ENCODE data around the gene SPAG8. TPM values are rescaled to one million over a fixed set of nuclear protein-coding genes. Genes with fewer than 3 reads are reported as not detected.
A peak's percentile ranks its signal among the peaks of the same experiment; 100 is the strongest.

The SPAG8 gene
- total and polyA plus RNA-seq, 2 experiments from 2014 or later: 0.97 to 1.2 TPM

DNA sequence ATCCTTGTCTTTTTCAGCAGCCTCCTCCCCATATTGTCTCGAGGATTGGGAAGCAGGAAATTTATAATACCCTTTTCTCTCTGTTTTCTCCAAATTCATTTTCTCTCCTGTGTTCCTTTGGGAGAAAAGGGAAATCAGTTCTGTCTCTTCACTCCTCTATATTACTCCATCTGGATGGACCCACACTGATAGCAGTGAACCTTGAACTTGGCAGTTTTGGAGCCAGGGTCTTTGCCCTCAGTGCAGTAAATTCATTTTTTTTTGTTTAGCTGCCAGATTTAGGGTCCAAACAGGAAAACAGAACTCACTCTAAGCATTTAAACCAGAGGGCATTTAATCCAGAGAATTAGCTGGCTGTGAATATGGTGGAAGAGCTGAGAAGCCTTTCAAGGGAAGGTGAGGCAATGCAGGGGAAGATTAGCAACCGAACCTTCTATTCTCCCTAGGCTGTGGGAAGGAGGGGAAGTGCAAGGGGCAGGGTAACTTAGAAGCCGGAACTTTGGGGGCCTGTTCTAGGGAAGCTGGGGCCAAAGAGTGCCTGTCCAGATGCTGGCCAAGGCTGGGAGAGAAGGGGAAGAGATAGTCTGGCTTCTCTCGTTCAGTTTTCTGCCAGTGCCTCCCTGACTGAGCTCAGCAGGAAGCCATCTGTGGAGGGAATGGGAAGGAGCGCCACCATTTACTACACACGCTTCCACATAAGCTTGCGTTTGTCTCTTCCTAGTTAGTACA lies 37.0 kb downstream of the SPAG8 start:
- peaks cover 21% of the 10 kb centered on the region for H3K27me3 ChIP-seq (replicated peaks; ENCODE audit: insufficient read depth)
- H3K4me2 ChIP-seq (ENCODE audit: unreplicated experiment): no peak overlapping the region
- no peak overlapping the region for H3K9ac ChIP-seq
- H2AFZ ChIP-seq: no peak overlapping the region
- peaks cover 7% of the 10 kb centered on the region for H3K4me1 ChIP-seq (ENCODE audit: insufficient read depth)
- WGBS, 2 experiments (ENCODE audit: low coverage in 1 of 2, low lambda C conversion rate in 2 of 2, missing lambda C conversion rate in 2 of 2): 77 to 79% methylated on average over 7 of the region's 7 CpGs
- in situ Hi-C loops (cut with MboI): no loop called here
- no peak for DNase-seq
- H3K27ac ChIP-seq: no peak overlapping the region
- no peaks in the 10 kb centered on the region for H4K20me1 ChIP-seq (ENCODE audit: insufficient read depth)
- no peaks in the 10 kb centered on the region for H3K9me3 ChIP-seq (ENCODE audit: low read depth)
- no peak overlapping the region for H3K4me3 ChIP-seq
- H3K9me2 ChIP-seq (ENCODE audit: insufficient read depth): no peaks in the 10 kb centered on the region
- H3K79me2 ChIP-seq (ENCODE audit: insufficient read depth): no peaks in the 10 kb centered on the region
- H3F3A ChIP-seq (ENCODE audit: insufficient read depth): peaks cover 7% of the 10 kb centered on the region; the same call in 1 of the 2 replicates
- H3K36me3 ChIP-seq (ENCODE audit: low read depth): no peaks in the 10 kb centered on the region
- TF ChIP-seq EZH2 (IDR thresholded peaks at IDR 0.05; ENCODE audit: insufficient read depth, poor library complexity, severe bottlenecking) (no peak), EZH2phosphoT487 (IDR thresholded peaks at IDR 0.05; ENCODE audit: insufficient read depth, low read depth) (no peak)

DNA sequence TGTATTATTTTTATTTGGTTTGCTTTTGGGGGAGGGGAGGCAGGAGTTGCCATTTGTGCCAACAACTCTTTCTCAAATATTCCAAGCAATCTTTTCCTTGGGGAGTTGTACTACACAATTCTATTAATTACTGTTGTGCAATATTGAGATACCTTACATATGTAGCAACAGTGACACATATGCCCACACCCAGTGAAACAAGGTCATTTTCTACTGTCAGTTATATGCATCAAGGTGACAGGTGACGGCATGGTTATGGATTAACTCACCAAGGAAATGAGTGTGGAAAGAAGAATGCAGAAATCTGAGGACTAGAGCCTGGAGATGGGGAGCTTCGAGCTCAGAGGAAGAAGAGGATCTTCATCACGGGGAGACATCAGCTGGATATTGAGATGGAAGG lies 40.1 kb downstream of the SPAG8 start:
- Histone ChIP-seq H2AFZ (no peak overlapping the region), H3F3A (ENCODE audit: insufficient read depth) (peaks cover 7% of the 10 kb centered on the region; the same call in 1 of the 2 replicates), H3K79me2 (ENCODE audit: insufficient read depth) (no peaks in the 10 kb centered on the region), H3K4me3 (no peak overlapping the region), H3K9me3 (ENCODE audit: low read depth) (no peaks in the 10 kb centered on the region), H3K9ac (no peak overlapping the region), H3K27me3 (replicated peaks; ENCODE audit: insufficient read depth) (peaks cover 5% of the 10 kb centered on the region), H3K9me2 (ENCODE audit: insufficient read depth) (no peaks in the 10 kb centered on the region), H3K4me1 (ENCODE audit: insufficient read depth) (peaks cover 7% of the 10 kb centered on the region), H3K27ac (no peak overlapping the region), H4K20me1 (ENCODE audit: insufficient read depth) (no peaks in the 10 kb centered on the region), H3K4me2 (ENCODE audit: unreplicated experiment) (no peak overlapping the region), H3K36me3 (ENCODE audit: low read depth) (no peaks in the 10 kb centered on the region)
- 51 to 57% methylated on average over 3 of the region's 3 CpGs for WGBS, 2 experiments (ENCODE audit: low coverage in 1 of 2, low lambda C conversion rate in 2 of 2, missing lambda C conversion rate in 2 of 2)
- in situ Hi-C loops (cut with MboI): no loop called here
- no peak for TF ChIP-seq EZH2phosphoT487 (IDR thresholded peaks at IDR 0.05; ENCODE audit: insufficient read depth, low read depth)
- no peak for TF ChIP-seq EZH2 (IDR thresholded peaks at IDR 0.05; ENCODE audit: insufficient read depth, poor library complexity, severe bottlenecking)
- no peak for DNase-seq

DNA sequence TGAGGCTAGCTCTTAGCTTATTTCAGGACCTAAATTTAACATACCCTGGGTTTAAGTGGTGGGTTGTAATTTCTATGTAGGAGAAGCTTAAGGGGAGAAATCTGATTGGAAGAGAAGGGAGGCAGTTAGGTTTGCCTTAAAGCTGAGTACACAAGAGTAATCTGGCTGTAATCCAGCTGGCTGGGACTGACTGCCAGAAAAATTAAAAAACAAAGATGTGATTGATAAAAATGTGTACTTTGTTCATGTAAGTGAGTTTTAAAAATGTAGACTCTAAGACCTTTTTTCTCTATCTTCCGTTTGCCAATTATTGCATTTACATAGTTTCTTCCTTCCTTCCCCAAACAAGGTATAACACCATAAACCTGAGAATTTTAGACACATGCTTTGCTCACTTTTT lies 40.5 kb downstream of the SPAG8 start:
- Histone ChIP-seq H3K4me3 (no peak overlapping the region), H2AFZ (no peak overlapping the region), H3K9me2 (ENCODE audit: insufficient read depth) (no peaks in the 10 kb centered on the region), H3F3A (ENCODE audit: insufficient read depth) (peaks cover 7% of the 10 kb centered on the region; the same call in 1 of the 2 replicates), H3K9me3 (ENCODE audit: low read depth) (no peaks in the 10 kb centered on the region), H3K4me2 (ENCODE audit: unreplicated experiment) (no peak overlapping the region), H3K9ac (no peak overlapping the region), H3K36me3 (ENCODE audit: low read depth) (no peaks in the 10 kb centered on the region), H3K79me2 (ENCODE audit: insufficient read depth) (no peaks in the 10 kb centered on the region), H3K27ac (no peak overlapping the region), H4K20me1 (ENCODE audit: insufficient read depth) (no peaks in the 10 kb centered on the region), H3K4me1 (ENCODE audit: insufficient read depth) (peaks cover 7% of the 10 kb centered on the region), H3K27me3 (replicated peaks; ENCODE audit: insufficient read depth) (peaks cover 5% of the 10 kb centered on the region)
- in situ Hi-C loops (cut with MboI): no loop called here
- peak; percentile 34 for DNase-seq
- TF ChIP-seq EZH2phosphoT487 (IDR thresholded peaks at IDR 0.05; ENCODE audit: insufficient read depth, low read depth) (no peak), EZH2 (IDR thresholded peaks at IDR 0.05; ENCODE audit: insufficient read depth, poor library complexity, severe bottlenecking) (no peak)
- 20 to 27% methylated on average over 1 of the region's 1 CpG for WGBS, 2 experiments (ENCODE audit: low coverage in 1 of 2, low lambda C conversion rate in 2 of 2, missing lambda C conversion rate in 2 of 2)

DNA sequence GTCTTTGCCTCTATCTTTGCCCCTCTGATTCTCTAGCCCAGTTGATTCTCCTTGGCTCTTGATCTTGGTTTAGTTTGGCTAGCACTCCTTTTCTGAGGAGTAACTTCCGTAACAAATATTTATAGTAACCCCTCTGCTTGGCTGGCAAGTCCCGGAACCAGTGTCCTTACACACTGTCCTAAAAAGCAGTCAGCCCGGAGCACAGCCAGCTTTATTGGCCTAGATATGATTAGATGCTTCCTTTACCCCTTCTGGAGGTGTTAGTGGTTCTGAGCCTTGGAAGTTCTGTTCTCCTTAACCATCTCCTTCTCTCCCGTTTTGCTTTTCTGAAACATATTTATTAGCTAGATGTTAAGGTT lies 41.0 kb downstream of the SPAG8 start:
- Histone ChIP-seq H3K9me3 (ENCODE audit: low read depth) (no peaks in the 10 kb centered on the region), H4K20me1 (ENCODE audit: insufficient read depth) (no peaks in the 10 kb centered on the region), H3K9ac (no peak overlapping the region), H3K4me1 (ENCODE audit: insufficient read depth) (peaks cover 7% of the 10 kb centered on the region), H3K4me2 (ENCODE audit: unreplicated experiment) (no peak overlapping the region), H3K36me3 (ENCODE audit: low read depth) (no peaks in the 10 kb centered on the region), H3K79me2 (ENCODE audit: insufficient read depth) (no peaks in the 10 kb centered on the region), H2AFZ (no peak overlapping the region), H3K4me3 (no peak overlapping the region), H3K9me2 (ENCODE audit: insufficient read depth) (no peaks in the 10 kb centered on the region), H3K27me3 (replicated peaks; ENCODE audit: insufficient read depth) (peaks cover 5% of the 10 kb centered on the region), H3F3A (ENCODE audit: insufficient read depth) (peaks cover 7% of the 10 kb centered on the region; the same call in 1 of the 2 replicates), H3K27ac (no peak overlapping the region)
- TF ChIP-seq EZH2phosphoT487 (IDR thresholded peaks at IDR 0.05; ENCODE audit: insufficient read depth, low read depth) (no peak), EZH2 (IDR thresholded peaks at IDR 0.05; ENCODE audit: insufficient read depth, poor library complexity, severe bottlenecking) (no peak)
- in situ Hi-C loops (cut with MboI): no loop called here
- 16 to 18% methylated on average over 4 of the region's 4 CpGs for WGBS, 2 experiments (ENCODE audit: low coverage in 1 of 2, low lambda C conversion rate in 2 of 2, missing lambda C conversion rate in 2 of 2)
- DNase-seq: no peak
